ENCODE data around the gene UCP3.

UCP3 gene

GRCh38 chr11:73977856-73978519, 30.9 kb downstream of the UCP3 start:
- no peak for DNase-seq (ENCODE audit: low spot score)

- no peak for DNase-seq (ENCODE audit: low spot score)
Measured at GRCh38 chr11:73976451-73977151, 32.3 kb downstream of the UCP3 start.

GRCh38 chr11:73975479-73975757, 33.5 kb downstream of the UCP3 start:
- no peak for DNase-seq (ENCODE audit: low spot score)

- no peak for DNase-seq (ENCODE audit: low spot score)
Measured at GRCh38 chr11:73974604-73975478, 34.0 kb downstream of the UCP3 start.

GRCh38 chr11:73972620-73973449, 36.0 kb downstream of the UCP3 start:
- DNase-seq (ENCODE audit: low spot score): no peak

- no peak for DNase-seq (ENCODE audit: low spot score)
Measured at GRCh38 chr11:73972187-73972586, 36.7 kb downstream of the UCP3 start.

- no peak for DNase-seq (ENCODE audit: low spot score)
Measured at GRCh38 chr11:73971175-73971719, 37.6 kb downstream of the UCP3 start.

- no peak for DNase-seq (ENCODE audit: low spot score)
Measured at GRCh38 chr11:73969991-73970800, 38.7 kb downstream of the UCP3 start.

- no peak for DNase-seq (ENCODE audit: low spot score)
Measured at GRCh38 chr11:73969091-73969490, 39.8 kb downstream of the UCP3 start.

GRCh38 chr11:73968356-73968966, 40.4 kb downstream of the UCP3 start:
- no peak for DNase-seq (ENCODE audit: low spot score)

- no peak for DNase-seq (ENCODE audit: low spot score)
Measured at GRCh38 chr11:73965764-73966121, 43.1 kb downstream of the UCP3 start.

GRCh38 chr11:73965076-73965763, 43.7 kb downstream of the UCP3 start:
- DNase-seq (ENCODE audit: low spot score): peak; percentile 36

- no peak for DNase-seq (ENCODE audit: low spot score)
Measured at GRCh38 chr11:73963861-73964260, 45.0 kb downstream of the UCP3 start.

GRCh38 chr11:73962101-73962705, 46.7 kb downstream of the UCP3 start:
- no peak for DNase-seq (ENCODE audit: low spot score)

GRCh38 chr11:73961321-73961720, 47.6 kb downstream of the UCP3 start:
- DNase-seq (ENCODE audit: low spot score): no peak

GRCh38 chr11:73958521-73959141, 50.3 kb downstream of the UCP3 start:
- DNase-seq (ENCODE audit: low spot score): no peak

- DNase-seq (ENCODE audit: low spot score): no peak
Measured at GRCh38 chr11:73957654-73958361, 51.1 kb downstream of the UCP3 start.

GRCh38 chr11:73956876-73957653, 51.8 kb downstream of the UCP3 start:
- no peak for DNase-seq (ENCODE audit: low spot score)
